Activated T-helper 1 cell treated with anti-CD3 and anti-CD28 coated beads, Interleukin-12 subunit alpha, Interleukin-12 subunit beta, Interleukin-2, Interleukin-4 antibody, amounts not matched to agents 30 ng/mL and 10 ng/mL and 1 ng/mL, durations not matched to agents 14 hours and 24 hours and 36 hours (primary cell): Measurements from ENCODE around the gene PIGO. TPM values are rescaled to one million over a fixed set of nuclear protein-coding genes. Genes with fewer than 3 reads are reported as not detected.
A peak's percentile ranks its signal among the peaks of the same experiment; 100 is the strongest.

Source experiments
- DNase-seq: peaks from one replicate; pipeline ENCODE4 v3.0.0; 2021; ENCODE audit warnings: low spot score
- H3K27ac Mint-ChIP-seq: one replicate; pipeline ENCODE4 v1.8.0; 2021; ENCODE audit warnings: mild to moderate bottlenecking, mixed read lengths
- H3K27me3 Mint-ChIP-seq: one replicate; pipeline ENCODE4 v1.8.0; 2022; ENCODE audit warnings: mild to moderate bottlenecking, moderate library complexity, mixed read lengths; ENCODE audit not compliant: insufficient read depth
- H3K36me3 Mint-ChIP-seq: one replicate; pipeline ENCODE4 v1.8.0; 2021; ENCODE audit warnings: low read depth, mixed read lengths
- H3K4me1 Mint-ChIP-seq: one replicate; pipeline ENCODE4 v1.8.0; 2021; ENCODE audit warnings: low read depth, mixed read lengths
- H3K4me3 Mint-ChIP-seq: one replicate; pipeline ENCODE4 v1.8.0; 2021; ENCODE audit warnings: mild to moderate bottlenecking, moderate library complexity, mixed read lengths
- H3K9me3 Mint-ChIP-seq: one replicate; pipeline ENCODE4 v1.8.0; 2021; ENCODE audit warnings: mixed read lengths
- intact Hi-C: fragments of 100-400 bp; cut with micrococcal nuclease; formaldehyde crosslinking; loops from one replicate; pipeline ENCODE4 v1.15.1; 2024
- total RNA-seq: library from RNA; stranded (reverse); gene quantifications from 2 replicates; pipeline ENCODE4 v1.2.3, GENCODE V29; 2022

The PIGO gene
- total RNA-seq: 34.4 and 39.7 TPM in 2 replicates

DNA sequence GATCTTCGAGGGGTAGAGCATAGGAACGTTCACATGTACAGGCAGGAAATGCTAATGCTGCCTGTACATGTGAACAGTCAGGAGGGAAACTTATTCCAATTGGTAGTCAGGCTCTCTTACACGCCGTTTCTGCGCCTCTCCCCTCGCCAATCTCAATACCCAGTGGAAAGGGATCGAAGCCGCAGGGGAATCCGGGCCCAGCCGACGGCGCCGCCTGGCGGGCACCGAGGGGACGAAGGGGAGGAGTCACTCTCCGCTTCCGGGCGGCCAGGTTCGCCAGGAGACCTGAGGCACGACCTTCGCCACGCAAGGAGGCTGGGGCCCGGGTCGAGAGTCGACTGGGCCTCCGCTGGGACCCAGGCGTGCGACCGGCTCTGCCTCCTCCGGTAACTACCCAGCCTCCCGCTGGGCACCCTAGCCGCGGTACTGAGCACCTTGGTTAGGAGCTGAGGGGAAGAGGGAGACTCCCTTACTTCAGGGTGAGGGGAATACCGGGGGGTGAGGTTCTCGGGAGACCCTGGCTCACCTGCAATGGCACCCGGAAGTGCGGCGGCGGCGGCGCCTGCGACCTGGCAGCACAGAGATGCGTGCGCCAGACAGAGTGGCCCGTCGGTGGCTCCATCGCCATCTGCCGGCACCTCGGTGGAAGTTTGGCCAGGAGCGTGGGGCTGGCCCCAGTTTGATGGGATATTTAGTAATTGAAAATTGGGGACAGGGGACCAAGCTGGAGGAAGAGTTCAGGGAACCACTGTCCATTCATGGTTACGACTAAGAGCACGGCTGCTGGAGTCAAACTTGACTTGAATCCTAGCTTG lies at the start of gene PIGO:
TSS of gene PIGO (minus strand) at position 557 of the 815 bp plus-strand sequence. CDS start 1,026 bp downstream, outside the sequence.
- no peaks in the 10 kb centered on the region for H3K27me3 Mint-ChIP-seq
- intact Hi-C loops: loop anchor here (1.0 to 5.0 kb wide), 10 partner anchors 15 to 394 kb away; partner anchors contain the start of genes DNAJB5 and VCP
- no peaks in the 10 kb centered on the region for H3K9me3 Mint-ChIP-seq
- H3K27ac Mint-ChIP-seq: peak within 1 kb of the TSS; percentile 90
- H3K36me3 Mint-ChIP-seq: peaks cover 30% of the 10 kb centered on the region
- peak within 1 kb of the TSS; percentile 85 for H3K4me3 Mint-ChIP-seq
- H3K4me1 Mint-ChIP-seq: peaks cover 33% of the 10 kb centered on the region
- peak; percentile 85 for DNase-seq

DNA sequence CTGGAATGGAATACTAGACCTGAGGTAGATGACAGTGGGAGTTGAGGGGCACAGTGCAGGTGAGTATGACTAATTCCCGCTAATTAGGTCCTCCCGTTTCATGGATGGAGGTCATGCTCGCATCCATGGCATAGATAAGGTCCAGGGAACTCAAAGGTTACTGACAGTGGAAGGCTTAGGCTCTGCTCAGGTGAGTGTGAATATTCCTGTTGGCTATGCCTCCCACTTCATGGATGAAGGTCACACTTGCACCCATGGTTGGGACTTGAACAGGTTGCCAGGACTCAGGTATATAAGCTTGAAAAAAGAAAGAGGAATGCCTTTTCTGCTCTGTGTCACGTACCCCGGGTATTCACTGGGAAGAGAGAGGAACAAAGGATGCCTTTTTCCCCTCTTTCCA lies 45.6 kb upstream of the PIGO start:
- H3K9me3 Mint-ChIP-seq: peaks cover 22% of the 10 kb centered on the region
- no peak overlapping the region for H3K27ac Mint-ChIP-seq
- no peaks in the 10 kb centered on the region for H3K36me3 Mint-ChIP-seq
- intact Hi-C loops: no loop called here
- H3K4me3 Mint-ChIP-seq: no peak overlapping the region
- DNase-seq: no peak
- no peaks in the 10 kb centered on the region for H3K4me1 Mint-ChIP-seq
- no peaks in the 10 kb centered on the region for H3K27me3 Mint-ChIP-seq

DNA sequence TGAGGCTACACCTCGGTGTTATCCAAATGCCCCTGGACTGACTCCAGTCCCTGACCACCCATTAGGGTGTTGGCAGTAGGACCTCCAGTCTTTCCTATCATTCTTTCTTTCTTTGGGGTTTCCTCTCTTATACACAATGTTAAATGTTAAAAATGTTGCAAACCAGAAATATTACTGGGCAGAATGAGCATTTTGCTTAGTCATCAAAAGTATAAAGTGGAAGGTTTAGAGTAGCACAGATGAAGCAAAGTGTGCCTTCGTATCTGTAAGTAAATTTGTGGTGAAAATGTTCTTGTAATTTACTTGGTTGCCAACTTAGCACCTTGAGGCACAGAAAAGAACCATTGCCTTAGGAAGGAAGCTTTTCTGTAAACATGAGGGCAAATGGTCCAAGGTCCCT lies 43.7 kb upstream of the PIGO start:
- Mint-ChIP-seq H3K4me3 (no peak overlapping the region), H3K27me3 (no peaks in the 10 kb centered on the region), H3K36me3 (no peaks in the 10 kb centered on the region), H3K9me3 (peaks cover 20% of the 10 kb centered on the region), H3K27ac (no peak overlapping the region), H3K4me1 (no peaks in the 10 kb centered on the region)
- no peak for DNase-seq
- intact Hi-C loops: no loop called here

DNA sequence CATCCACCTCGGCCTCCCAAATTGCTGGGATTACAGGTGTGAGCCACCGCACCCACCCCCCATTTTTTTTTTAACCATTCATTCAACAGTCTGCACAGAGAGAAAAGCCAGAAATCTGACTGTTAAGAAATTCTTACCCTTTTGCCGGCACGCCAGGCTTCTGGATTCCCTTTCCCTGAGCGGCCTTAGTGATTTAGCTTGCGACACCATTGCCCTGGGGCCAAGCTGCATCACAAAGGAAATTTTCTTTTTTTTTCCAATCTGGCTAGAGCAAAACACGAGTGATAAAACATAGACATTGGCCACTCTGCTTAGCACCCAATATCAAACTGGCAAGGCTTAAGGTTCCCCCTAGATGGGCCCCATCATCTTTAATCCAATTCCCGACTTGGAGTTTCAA lies 40.5 kb upstream of the PIGO start:
- no peak overlapping the region for H3K4me3 Mint-ChIP-seq
- intact Hi-C loops: no loop called here
- H3K4me1 Mint-ChIP-seq: no peaks in the 10 kb centered on the region
- H3K9me3 Mint-ChIP-seq: peaks cover 10% of the 10 kb centered on the region
- H3K36me3 Mint-ChIP-seq: no peaks in the 10 kb centered on the region
- no peaks in the 10 kb centered on the region for H3K27me3 Mint-ChIP-seq
- H3K27ac Mint-ChIP-seq: no peak overlapping the region
- DNase-seq: no peak

DNA sequence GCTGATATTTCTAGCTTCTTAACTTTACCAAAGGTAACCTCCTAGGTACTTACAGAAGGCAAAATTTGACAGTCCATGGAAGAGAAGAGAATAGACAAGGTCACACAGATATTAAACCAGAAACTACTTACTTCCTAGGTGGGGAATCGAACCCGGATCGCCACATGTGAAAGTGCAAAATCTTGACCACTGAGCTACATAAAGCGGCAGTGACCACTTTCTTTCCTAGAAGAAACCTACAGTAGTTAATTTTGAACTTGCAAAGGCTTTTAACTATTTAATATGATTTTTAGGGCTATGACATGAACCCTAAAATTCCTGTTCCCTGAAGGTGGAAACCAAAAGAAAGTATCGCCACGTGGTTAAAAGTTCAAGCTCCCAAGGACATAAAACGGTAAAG lies 39.6 kb upstream of the PIGO start:
- Mint-ChIP-seq H3K27me3 (no peaks in the 10 kb centered on the region), H3K4me1 (no peaks in the 10 kb centered on the region), H3K9me3 (peaks cover 10% of the 10 kb centered on the region), H3K36me3 (no peaks in the 10 kb centered on the region), H3K27ac (no peak overlapping the region), H3K4me3 (no peak overlapping the region)
- intact Hi-C loops: no loop called here
- no peak for DNase-seq

DNA sequence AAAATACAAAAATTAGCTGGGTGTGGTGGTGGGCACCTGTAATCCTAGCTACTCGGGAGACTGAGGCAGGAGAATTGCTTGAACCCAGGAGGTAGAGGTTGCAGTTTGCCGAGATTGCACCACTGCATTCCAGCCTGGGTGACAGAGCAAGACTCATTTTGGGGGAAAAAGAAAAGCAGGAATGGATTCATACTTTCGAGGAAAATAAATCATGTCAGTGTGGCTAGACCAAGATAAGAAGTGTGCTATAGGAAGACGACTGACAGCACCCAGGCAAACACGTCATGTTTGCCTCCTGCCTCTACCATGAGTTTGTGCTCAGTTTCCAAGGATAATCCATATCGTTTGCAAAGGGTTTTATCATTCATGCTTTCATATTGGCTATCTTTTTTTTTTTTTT lies 38.5 kb upstream of the PIGO start:
- Mint-ChIP-seq H3K27ac (no peak overlapping the region), H3K36me3 (no peaks in the 10 kb centered on the region), H3K9me3 (no peaks in the 10 kb centered on the region), H3K4me3 (no peak overlapping the region), H3K27me3 (no peaks in the 10 kb centered on the region), H3K4me1 (no peaks in the 10 kb centered on the region)
- DNase-seq: no peak
- intact Hi-C loops: no loop called here

DNA sequence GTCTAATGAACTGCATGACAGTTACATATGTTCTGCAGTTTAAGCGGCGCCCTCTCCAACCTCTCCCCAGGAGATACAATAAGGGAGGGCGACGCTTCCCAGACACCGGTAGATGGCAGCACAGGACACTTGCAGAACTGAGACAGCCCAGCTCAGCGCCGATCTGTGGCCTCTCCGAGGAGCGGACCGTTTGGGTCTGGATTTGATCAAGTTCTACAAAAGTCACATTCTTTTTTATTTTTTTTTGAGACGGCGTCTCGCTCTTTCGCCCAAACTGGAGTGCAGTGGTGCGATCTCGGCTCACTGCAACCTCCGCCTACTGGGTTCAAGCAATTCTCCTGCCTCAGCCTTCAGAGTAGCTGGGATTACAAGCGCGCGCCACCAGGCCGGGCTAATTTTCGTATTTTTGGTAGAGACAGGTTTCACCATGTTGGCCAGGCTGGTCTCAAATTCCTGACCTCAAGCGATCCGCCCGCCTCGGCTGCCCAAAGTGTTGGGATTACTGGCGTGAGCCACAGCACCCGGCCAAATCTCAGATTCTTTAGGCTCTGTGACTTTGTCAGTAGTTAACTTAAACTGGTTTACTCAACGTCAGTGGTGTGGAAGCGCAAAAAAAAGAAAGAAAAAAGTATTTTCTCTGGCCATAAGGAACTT lies 20.6 kb upstream of the PIGO start:
- Mint-ChIP-seq H3K4me3 (peak overlapping the region; percentile 94), H3K27me3 (peaks cover 4% of the 10 kb centered on the region), H3K27ac (peak overlapping the region; percentile 93), H3K4me1 (peaks cover 45% of the 10 kb centered on the region), H3K9me3 (no peaks in the 10 kb centered on the region), H3K36me3 (peaks cover 5% of the 10 kb centered on the region)
- intact Hi-C loops: loop anchor here (1.0 to 10.0 kb wide), 16 partner anchors 14 to 1138 kb away; partner anchors contain the start of genes ENHO, FAM221B, FANCG and GNE
- DNase-seq: peak; percentile 83

DNA sequence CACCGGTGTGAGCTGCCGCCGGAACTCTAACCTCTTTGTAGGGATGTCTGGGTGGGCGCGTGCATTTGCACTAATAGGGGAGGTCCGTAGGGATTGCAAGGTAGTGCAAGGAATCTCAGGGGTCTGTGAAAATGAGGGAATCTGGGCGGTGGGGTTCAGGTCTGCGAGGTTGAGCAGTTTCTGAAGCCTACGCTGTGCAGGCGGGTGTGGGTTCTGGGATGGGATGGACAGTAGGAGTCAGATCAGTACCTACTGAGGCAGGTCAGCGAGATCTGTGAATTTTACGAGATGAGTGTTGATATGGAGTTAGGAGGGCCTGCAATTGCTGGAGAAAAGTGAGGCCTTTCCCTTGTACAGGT lies 20.1 kb upstream of the PIGO start:
- H3K36me3 Mint-ChIP-seq: peaks cover 5% of the 10 kb centered on the region
- H3K4me3 Mint-ChIP-seq: peak overlapping the region; percentile 94
- H3K9me3 Mint-ChIP-seq: no peaks in the 10 kb centered on the region
- H3K27ac Mint-ChIP-seq: peak overlapping the region; percentile 93
- peaks cover 50% of the 10 kb centered on the region for H3K4me1 Mint-ChIP-seq
- no peak for DNase-seq
- intact Hi-C loops: loop anchor here (1.0 to 10.0 kb wide), 16 partner anchors 13 to 1138 kb away; partner anchors contain the start of genes ENHO, FAM221B, FANCG and GNE
- peaks cover 4% of the 10 kb centered on the region for H3K27me3 Mint-ChIP-seq

DNA sequence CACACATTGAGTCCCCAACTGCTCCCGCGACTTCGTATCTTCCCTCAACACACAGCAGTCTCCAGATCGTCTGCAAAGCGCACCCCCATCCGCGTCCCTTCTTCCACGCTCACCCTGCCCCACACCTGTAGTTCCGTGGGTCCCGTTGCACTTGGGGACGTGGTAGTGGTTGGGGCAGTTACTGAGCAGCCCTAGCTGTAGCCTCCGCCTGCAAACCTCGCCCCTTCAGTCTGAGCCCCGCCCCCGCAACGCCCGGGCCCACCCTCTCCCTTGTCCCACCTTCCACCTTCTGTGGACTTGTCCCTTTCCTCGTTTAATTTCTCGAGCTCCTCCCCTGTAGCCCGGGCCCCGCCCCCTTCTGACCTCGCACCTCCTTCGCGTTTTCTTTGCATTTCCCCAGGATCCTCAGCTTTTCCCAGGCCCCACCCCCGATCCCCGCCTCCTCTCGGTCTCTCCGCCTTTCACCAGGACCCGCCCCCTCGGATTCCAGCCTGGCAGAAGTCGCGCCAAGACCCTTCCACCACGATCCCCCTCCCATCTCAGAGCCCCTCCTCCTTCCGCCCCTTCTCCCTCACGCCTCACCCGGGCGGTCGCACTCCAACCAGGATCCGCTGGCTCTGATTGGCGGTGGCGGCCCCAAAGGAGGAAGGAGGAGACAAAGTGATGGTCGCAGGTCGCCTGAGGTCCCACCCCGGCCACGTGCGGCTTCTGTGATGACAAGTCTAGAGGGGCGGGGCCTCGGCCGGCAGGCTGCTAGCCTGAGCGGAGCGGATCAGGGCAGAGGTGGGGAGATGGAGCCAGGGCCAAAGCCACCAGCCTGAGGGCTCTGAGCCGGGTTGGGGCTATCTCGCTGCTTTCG lies 19.5 kb upstream of the PIGO start, which contains the start of gene ATOSB:
TSS of gene ATOSB (minus strand) at position 183 of the 859 bp plus-strand sequence. CDS start 7,588 bp downstream, outside the sequence.
- Mint-ChIP-seq H3K27me3 (peaks cover 4% of the 10 kb centered on the region), H3K36me3 (peaks cover 5% of the 10 kb centered on the region), H3K27ac (peak within 1 kb of the TSS; percentile 93), H3K9me3 (no peaks in the 10 kb centered on the region), H3K4me3 (peak within 1 kb of the TSS; percentile 94), H3K4me1 (peaks cover 51% of the 10 kb centered on the region)
- intact Hi-C loops: loop anchor here (1.0 to 10.0 kb wide), 18 partner anchors 13 to 1139 kb away; partner anchors contain the start of genes CREB3, ENHO, FAM221B and FANCG
- peak; percentile 89 for DNase-seq

DNA sequence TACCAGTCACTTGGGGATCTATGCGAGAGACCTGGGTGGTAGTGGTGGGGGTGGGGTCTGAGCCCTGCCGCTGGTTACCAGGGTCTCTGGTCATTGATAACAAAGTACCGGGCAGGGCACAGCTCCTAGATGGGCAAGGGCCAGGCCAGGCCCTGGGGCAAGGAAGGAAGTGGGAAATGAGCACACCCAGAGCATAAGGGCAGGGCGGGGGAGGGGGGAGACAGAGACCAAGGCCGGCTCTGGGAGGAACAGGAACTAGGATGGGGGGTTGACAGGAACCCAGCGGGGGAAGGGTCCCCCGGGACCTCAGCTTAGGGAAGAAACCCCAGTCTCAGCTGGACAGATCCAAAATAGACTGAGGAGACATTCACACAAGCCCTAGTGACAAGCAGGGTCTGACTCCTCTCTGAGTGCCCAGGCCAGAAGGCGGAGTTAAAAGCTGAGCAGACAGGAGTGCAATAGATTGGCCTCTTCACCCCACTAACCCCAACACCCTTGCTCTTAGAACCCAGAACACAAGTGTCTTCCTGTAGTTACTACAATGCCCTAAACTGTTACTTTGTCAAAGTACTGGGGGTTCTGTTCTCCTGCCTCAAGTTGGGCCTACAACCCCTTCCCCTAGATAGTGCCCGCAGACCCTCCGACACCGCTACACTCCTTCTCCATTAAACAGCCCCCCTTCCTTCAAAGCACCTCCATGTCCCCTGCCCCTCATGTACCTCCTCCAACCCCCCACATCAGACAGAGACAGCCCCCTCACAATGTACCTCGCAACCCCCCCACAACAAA lies 18.6 kb upstream of the PIGO start:
- H3K9me3 Mint-ChIP-seq: no peaks in the 10 kb centered on the region
- H3K36me3 Mint-ChIP-seq: peaks cover 5% of the 10 kb centered on the region
- H3K27me3 Mint-ChIP-seq: peaks cover 4% of the 10 kb centered on the region
- intact Hi-C loops: loop anchor here (1.0 to 10.0 kb wide), 10 partner anchors 162 to 1140 kb away; partner anchors contain the start of genes CREB3, ENHO, FAM221B and GBA2
- peaks cover 59% of the 10 kb centered on the region for H3K4me1 Mint-ChIP-seq
- peak overlapping the region; percentile 94 for H3K4me3 Mint-ChIP-seq
- H3K27ac Mint-ChIP-seq: peak overlapping the region; percentile 93
- peak; percentile 44 for DNase-seq

DNA sequence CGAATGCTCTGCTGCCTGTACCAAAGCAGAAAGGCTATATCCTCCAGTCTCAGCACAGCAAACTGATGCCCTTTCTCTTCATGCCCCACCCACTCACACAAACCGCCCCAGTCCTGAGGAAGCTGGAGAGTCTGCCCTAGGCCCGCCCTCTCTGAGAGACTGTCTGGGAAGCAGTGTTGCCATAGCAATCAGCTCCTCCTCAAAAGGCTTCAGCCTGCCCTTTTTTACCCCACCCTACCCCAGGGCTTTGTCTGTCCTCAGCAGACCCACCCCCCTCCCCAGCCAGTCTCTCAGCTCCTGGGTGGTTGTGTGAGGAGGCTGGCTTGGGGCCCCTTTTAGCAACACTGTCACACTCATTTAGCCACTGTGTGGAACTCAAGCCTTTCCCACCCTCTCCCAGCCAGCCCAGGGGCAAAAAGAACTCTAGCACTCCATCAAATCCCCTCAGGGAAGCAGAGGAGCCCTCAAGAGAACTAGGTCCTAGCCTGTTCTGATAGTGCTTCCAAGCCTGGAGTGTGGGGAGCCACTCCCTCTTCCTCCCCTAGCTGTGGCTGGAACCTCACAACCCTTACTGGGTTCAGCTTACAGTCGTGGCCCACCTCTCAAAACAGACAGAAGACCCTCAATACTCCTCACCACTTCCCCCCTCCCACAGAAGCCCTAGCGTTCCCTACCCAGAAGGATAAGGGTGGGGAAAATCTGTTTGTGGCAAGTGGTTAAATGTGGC lies 17.9 kb upstream of the PIGO start:
- H3K9me3 Mint-ChIP-seq: no peaks in the 10 kb centered on the region
- H3K27me3 Mint-ChIP-seq: peaks cover 4% of the 10 kb centered on the region
- H3K36me3 Mint-ChIP-seq: peaks cover 7% of the 10 kb centered on the region
- H3K4me3 Mint-ChIP-seq: peak overlapping the region; percentile 94
- peak; percentile 76 for DNase-seq
- intact Hi-C loops: loop anchor here (2.0 to 10.0 kb wide), 6 partner anchors 281 to 1141 kb away; partner anchors contain the start of genes ENHO, GBA2, GNE and MYORG
- H3K27ac Mint-ChIP-seq: peak overlapping the region; percentile 93
- H3K4me1 Mint-ChIP-seq: peaks cover 67% of the 10 kb centered on the region
